Mesenteric fat pad (tissue), 1 donor: ENCODE results near the gene CRYGC. TPM values are rescaled to one million over a fixed set of nuclear protein-coding genes. Genes with fewer than 3 reads are reported as not detected.
"Not testable (repeated sequence)": the region's sequence is repeated elsewhere in the genome, so short reads cannot be mapped to it uniquely, and the experiment has no call there.

Source experiments
- DNase-seq: peaks from one replicate; pipeline ENCODE4 v3.0.0-alpha.2; 2020; ENCODE audit warnings: low spot score
- total RNA-seq: library from RNA; stranded (reverse); fragmentation: NEBNext Ultra II Directional; extraction: Animal tissue kit (Norgen Biotek cat#: 25700); gene quantifications from one replicate; pipeline ENCODE4 v1.2.1, GENCODE V29; 2021
- donor health status: DM: yes; HTN: yes; CAD: no.

CRYGC gene
- total RNA-seq, 1 donor from 2014 or later, result not detected

DNA sequence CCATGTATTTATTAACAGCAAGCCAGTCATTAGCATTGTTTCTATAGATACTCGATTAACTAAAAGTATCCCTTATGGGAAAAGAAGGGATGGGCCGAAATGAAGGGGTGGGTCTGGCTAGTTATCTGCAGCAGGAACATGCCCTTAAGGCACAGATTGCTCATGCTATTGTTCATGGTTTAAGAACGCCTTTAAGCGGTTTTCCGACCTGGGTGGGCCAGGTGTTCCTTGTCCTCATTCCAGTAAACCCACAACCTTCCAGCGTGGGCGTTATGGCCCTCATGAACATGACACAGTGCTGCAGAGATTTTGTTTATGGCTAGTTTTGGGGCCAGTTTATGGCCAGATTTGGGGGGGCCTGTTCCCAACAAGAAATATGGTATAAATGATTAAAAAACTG is 8.7 kb upstream of the CRYGC start:
- not testable (repeated sequence) for DNase-seq

DNA sequence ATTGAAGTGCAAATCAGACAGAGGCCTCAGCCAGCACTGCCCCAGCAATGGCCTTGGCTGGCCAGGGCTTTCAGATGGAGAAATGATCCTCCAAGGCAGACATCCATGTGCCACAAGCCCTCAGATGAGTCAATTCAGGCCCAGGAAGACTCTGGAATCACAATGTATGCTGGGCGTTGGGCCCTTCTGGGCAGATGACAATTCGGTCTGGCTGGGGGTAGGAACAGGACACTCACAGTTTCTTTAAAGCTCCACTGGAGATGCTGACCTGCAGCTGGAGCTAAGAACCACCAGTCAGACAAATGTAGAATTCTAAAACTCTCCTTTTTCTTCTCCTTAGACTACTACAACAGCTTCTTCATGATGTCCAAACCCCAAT is 7.1 kb upstream of the CRYGC start:
- no peak for DNase-seq

DNA sequence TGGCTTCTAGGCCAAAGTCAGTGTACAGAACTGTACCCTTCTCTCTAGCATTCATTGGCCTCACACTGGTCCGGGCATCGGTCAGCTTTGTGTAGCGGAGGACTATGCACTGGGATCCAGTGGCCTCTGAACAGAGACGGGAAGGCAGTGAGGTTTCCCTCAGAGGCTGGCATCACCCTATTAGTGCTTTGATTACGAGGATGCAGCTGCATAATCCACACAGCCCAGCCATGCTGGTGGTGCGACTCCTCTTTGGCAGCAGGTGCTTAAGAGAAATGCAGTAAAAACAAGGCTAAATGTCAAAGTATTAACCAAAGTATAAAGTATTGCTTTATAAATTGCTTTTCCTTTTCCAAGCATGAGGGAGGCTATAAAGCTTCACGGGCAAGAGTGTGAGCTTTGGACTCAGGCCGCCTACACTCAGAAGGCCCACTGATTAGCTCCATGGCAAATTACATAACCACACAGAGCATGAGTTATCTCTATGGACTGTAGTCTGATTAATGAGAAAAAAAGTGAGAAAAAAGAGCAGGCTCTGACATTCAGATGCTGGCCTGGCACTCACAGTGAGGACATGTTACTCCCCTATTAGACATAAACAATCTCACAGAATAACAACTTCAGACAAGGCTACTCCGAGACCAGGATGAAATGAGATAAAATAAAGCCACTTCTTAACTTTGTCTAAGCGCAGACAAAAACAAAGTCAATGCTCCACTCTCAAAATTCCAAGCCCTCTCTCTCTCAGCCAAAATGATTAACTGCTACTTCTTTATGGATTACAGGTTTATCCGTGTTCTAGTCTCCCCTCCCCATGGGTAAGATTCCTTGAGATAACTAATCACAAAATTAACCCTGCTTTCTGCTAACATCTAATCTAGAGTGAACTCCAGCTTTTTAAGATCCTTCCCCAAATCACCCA is 6.4 kb upstream of the CRYGC start:
- no peak for DNase-seq

DNA sequence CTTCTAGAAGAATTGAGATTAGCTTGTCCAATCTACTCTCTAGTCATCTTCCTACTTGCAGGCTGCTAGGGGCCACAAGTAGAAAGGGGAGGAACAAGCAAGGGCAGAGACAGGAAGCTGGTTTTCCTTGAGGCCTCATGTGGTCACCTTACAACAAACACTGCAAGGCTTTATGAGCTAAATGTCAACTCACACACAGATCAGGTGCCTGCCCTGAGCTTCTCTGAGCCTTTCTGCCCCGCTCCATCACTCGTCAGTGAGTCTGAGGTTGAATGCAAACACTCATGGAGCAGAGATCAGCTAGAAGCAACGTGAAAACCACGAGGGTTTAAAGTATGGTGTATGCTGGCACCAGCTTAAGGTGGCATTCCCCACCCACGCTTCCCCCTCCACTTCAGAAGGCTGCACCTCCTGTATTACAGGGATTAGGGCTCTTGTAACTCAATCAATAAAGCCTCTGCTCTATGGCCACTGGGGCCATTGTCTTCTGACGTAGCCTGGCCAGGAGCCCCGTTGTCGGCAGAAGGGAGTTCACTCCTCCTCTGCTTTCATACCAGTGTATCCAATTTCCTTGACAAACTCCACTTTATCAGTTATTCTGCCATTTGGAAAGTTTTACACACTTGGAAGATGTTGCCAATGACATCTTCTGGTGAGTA is 5.4 kb upstream of the CRYGC start:
- DNase-seq, result no peak

DNA sequence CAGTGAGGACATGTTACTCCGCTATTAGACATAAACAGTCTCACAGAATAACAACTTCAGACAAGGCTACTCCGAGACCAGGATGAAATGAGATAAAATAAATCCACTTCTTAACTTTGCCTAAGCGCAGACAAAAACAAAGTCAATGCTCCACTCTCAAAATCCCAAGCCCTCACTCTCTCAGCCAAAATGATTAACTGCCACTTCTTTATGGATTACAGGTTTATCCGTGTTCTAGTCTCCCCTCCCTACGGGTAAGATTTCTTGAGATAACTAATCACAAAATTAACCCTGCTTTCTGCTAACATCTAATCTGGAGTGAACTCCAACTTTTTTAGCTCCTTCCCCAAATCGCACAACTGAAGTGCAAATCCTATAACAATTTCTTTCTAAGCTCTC is 1.1 kb upstream of the CRYGC start:
- no peak for DNase-seq

DNA sequence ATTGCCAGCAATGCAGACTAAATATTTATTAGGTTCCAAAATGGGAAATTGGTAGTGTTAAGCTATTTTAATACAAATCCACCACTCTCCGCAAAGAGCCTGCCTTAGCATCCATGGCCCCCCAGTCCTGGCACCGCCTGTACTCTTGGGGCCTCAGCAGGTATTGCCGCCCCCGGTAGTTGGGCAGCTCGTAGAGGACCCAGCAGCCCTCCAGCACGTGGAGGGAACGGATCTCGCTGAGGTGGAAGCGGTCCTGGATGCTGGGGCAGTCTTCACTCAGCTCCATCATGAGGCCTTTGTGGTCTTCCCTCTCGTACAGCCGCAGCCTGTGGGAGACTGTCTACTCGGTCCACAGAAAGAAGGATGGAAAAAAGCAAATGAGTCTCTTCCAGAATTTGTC is 1.5 kb downstream of the CRYGC start:
- DNase-seq, result no peak

DNA sequence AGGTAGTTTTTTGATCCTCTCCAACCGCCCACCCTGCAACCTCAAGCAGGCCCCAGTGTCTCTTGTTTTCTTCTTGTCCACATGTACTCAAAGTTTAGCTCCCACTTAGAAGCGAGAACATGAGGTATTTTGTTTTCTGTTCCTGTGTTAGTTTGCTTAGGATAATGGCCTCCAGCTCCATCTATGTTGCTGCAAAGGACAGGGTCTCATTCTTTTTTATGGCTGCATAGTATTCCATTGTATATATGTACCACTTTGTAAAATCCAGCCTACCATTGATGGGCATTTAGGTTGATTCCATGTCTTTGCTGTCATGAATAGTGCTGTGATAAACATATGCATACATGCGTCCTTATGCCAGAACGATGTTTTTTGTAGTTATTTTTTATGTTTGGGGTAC is 2.5 kb downstream of the CRYGC start:
- DNase-seq, result no peak

DNA sequence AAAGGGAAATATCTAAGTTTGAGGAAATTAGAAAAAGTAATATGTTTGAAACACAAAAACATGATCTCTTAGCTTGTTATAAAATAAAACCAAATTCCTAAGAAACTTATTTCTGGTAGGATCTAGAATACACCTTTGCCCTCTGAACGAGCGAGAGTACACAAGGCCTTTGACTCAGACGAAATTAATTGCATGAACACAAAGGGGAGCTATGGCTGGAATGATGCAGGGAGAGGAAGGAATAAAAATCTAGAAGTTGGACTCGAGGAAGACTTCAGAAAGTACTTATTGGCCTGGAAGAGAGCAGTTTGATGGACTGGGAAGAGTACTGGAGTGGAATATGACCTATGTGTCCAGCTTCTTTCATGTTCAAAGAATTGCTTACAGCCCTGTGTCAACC is 4.4 kb downstream of the CRYGC start:
- no peak for DNase-seq

DNA sequence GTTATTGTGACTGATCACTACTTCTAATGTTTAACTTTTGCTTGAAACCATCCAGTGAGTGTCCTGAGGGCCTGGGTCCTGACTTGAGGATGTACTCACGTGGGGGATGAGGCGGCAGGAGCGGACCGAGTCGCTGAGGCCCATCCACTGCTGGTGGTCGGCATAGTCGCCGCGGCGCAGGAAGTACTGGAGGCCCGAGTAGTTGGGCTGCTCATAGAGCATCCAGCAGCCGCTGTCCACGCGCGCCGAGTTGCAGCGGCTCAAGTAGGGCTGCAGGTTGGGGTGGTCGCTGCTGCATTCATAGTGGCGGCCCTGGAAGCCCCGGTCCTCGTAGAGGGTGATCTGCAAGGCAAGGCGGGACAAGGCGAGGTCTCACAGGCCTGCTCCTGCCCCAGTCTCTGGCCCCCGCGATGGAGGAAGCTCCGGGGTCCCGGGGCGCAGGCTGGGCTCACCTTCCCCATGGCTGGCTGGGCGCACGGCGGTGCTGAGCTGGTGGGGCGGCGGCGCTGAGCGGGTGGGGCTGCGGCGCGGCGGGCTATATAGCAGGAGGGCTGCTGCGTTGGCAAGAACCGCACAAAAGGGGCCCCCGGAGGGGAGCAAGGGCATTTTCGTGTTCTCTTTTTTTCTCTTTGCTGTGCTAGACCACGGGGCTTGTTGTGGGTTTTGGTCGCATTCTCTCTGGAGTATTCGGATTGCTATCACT is 5.5 kb downstream of the CRYGC start, which contains the start of gene CRYGD:
Gene CRYGD, minus strand, starts transcription at position 512 of the 703 bp plus-strand sequence. Its CDS starts 51 bp downstream, at position 461.
- DNase-seq, result not testable (repeated sequence)

DNA sequence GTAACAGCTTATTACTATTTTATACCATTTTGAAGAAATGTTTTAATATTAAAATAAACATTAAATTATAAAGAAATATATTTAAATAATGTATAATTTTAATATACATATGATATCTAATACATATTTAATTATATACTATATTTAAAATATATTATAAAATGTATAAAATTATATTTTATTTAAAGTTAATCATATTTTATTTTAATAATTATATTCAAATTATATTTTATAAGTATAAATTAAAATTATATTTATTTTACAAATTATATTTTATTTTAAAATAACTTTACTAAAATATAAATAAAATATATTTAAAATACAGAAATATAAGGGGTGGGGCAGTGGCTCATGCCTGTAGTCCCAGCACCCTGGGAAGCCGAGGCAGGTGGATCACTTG is 7.4 kb downstream of the CRYGC start:
- DNase-seq, result no peak

DNA sequence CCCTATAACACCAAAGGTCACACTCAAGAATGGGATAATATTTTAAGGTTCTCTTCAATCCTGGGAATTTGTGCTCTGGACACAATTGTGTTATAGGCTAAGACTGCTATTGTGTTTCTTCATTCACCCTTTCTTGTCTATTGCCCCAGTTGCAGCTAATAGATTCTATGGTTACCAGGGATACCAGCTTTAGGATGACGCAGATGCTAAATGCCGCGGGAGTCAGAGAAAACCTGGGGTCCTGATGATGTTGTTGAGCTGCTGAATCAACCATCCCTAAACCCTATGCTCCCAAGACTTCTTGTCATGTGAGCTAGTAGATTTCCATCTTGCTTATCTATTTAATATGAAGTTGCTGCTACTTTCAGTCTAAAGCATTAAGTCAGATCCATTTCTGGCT is 10.7 kb downstream of the CRYGC start:
- no peak for DNase-seq

DNA sequence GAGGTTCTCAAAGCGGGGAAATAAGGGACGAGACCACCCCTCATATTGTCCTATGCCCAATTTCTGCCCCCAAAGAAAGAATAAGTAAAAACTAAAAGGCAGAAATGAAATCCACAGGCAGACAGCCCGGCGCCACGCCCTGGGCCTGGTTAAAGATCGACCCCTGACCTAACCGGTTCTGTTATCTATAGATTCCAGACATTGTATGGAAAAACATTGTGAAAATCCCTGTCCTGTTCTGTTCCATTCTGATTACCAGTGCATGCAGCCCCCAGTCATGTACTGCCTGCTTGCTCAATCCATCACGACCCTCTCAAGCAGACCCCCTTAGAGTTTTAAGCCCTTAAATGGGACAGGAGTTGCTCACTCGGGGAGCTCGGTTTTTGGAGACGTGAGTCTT is 12.2 kb downstream of the CRYGC start:
- not testable (repeated sequence) for DNase-seq

DNA sequence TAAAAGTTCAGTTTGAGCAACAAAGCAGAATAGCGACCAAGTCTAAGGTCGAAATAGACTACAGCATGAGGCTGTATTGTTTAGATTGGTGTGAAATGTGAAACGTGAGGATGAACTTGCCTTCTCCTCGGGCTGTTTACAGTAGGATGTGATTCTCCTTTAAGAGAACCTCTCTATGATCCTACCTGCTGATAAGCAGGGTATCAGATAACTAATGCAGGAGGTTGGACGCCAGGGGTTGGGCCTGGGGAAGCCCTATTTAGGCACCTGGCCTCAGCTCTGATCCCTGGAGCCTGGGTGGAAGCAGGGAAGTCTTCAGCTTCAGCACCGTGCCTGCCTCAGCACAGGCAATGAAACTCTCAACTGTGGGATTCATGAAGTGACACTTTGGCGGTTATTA is 16.7 kb downstream of the CRYGC start:
- no peak for DNase-seq

DNA sequence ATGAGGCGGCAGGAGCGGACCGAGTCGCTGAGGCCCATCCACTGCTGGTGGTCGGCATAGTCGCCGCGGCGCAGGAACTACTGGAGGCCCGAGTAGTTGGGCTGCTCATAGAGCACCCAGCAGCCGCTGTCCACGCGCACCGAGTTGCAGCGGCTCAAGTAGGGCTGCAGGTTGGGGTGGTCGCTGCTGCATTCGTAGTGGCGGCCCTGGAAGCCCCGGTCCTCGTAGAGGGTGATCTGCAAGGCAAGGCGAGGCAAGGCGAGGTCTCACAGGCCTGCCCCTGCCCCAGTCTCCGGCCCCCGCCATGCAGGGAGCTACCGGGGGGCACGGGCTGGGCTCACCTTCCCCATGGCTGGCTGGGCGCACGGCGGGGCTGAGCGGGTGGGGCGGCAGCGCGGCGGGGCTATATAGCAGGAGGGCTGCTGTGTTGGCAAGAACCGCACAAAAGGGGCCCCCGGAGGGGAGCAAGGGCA is 17.3 kb downstream of the CRYGC start:
- DNase-seq, result not testable (repeated sequence)

DNA sequence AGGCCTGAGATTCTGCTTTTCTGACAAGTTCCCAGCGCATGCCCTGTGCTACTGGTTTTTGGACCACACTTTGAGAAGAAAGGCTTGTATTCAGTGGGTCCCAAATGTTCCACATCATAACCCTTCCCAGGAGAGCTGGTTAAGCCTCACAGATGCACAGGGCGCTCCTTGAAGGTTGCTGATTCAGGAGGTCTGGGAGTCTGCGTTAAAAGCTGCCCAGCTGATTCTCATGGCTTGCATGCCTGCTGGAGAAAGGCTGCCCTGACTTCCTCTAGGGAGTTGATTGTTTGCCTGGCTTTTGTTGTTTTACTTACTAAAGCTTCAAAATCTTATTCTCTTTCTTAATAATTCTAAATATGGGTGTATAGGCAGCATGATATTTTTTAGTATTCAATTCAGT is 26.0 kb downstream of the CRYGC start:
- DNase-seq, result no peak

DNA sequence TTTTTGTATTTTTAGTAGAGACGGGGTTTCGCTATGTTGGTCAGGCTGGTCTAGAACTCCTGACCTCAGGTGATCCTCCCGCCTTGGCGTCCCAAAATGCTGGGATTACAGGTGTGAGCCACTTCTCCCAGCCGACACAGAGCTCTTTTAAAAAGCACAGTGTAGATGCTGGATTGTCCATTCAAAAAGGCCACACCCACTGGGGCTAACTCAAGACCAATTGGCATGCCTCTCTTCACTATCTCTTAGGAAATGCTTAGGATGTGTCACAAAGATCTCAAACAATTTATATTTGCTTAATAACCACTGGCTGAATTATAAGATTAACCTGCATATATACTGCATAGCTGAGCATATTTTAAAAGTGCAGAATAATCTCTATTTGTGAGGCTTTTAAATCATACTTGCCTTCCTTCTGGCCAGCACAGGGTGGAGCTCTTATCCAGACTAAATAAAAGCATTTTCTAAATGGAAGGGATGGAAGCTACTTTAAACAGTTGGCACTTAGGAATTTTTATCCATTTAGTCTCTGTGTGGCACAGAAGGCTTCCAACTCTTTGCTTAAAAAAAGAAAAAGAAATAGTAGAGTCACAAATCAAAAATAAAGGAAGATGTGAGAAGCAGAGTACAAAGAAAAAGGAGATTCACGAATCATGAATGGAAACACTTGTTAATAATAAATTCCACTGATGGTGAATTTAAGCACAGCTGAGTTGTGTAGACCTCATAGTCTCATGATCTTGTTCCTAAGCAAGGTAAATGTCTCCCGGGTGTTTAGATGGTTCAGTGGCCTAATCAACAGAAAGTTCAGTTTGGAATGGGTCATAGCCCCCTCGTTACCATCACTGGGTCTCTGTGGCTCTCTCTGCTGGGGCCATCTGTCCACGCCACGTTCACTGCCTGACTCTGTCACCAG is 27.7 kb downstream of the CRYGC start:
- DNase-seq, result no peak

DNA sequence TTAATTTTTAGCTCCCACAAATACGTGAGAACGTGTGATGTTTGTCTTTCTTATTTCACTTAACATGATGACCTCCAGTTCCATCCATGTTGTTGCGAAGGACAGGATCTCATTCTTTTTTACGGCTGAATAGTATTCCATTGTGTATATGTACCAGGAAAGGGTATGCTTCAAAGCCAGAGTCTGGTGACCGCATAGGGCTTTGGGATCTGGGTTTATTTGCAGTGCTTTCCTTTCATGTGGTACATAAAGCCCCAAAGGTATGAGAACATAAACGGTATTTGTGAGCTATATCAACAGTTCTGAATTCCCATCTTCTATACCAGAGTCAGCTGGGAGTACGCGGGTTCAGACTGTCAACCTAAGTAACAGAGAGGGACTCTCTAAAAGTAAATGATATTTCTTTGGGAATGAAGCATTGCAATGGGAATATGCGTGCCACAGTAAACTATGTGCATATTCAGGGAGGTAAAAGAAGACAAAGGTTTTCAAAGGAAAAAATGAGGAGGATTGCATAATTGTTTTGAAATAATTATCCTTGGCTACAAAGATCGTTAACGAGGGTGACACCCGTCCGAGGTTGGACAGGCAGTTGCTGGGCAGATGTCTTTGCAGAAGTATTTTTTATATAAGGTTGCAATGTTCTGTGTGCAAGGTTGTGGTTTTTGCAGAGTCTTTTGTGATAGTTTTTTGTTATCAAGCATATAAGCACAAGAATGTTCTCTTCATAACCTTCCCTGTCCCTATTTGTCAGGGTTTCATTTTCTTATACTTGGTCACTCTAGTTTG is 29.8 kb downstream of the CRYGC start:
- no peak for DNase-seq

DNA sequence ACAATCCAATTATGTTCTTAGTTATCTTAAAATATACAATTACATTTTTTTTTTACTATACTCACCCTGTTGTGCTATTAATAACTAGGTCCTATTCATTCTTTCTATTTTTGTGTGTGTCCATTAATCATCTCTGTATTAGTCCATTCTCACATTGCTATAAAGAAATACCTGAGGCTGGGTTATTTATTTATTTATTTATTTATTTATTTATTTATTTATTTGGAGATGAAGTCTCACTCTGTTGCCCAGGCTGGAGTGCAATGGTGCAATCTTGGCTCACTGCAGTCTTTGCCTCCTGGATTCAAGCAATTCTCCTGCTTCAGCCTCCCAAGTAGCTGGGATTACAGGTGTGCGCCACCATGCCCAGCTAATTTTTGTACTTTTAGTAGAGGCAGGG is 30.9 kb downstream of the CRYGC start:
- DNase-seq, result not testable (repeated sequence)

DNA sequence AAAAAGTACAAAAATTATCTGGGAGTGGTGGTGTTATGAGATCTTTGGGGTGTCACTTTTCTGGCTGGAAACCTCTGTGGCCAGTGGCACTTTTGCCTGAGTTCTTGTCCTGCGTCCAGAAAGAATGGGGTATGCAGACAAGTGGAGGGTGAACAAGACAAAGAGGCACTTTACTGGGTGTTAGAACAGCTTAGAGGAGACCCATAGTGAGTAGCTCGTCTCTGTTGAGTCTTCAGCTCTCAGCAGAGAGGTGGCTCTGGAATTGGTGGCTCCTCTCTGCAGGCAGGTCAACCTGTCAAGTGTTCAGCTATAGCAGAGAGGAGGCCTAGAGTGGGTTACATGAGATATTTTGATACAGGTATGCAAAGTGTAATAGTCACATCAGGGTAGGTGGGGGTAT is 31.4 kb downstream of the CRYGC start:
- no peak for DNase-seq

DNA sequence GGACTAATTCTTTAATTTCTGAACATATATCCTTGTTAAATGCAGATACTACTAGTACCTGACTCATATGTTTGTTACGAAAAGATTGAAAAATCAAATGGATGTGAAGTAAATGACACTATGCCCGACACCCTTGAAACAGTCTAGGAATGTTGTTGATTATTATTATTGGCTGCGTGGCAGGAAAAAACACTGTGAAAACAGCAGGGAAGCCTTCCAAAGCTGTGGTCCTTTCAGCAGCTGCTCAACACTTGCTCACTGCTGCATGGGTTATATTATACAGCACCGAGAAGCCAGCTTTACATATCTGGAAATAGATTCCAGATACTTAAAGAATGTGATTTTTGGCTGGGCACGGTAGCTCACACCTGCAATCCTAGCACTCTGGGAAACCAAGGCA is 31.8 kb downstream of the CRYGC start:
- no peak for DNase-seq
